ENCODE results near the gene SUFU. TPM values are rescaled to one million over a fixed set of nuclear protein-coding genes. Genes with fewer than 3 reads are reported as not detected.

SUFU gene
- total RNA-seq, 4 donors from 2014 or later, result 5.0 to 8.9 (median 6.8) TPM

DNA sequence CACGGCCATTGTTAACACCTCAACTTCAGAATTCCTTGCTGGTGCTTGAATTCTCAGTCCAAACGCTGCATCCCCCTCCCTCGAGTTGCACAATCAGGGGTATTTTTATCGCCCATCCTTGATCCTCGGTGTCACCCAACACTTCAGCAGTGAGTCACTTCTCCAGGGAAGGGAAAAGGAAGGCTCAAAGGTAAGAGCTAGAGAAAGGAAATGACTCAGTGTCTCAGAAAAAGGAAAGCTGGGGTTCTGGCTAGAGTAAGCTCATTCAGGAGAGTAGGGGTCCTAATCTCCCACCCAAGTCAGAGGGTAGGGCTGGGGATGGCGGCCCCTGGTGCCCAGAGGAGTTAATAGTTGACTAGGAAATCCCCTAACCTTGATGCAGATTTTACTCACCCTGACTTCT lies 100.7 kb downstream of the SUFU start:
- Histone ChIP-seq H3K27me3 (no peaks in the 10 kb centered on the region), H3K27ac (peak overlapping the region in 3 of 4 donors; percentile 55 to 92 (median 76)), H3K36me3 (peaks cover 0 to 77% (median 5%) of the 10 kb centered on the region in 3 donors), H3K4me3 (no peak overlapping the region), H3K4me1 (peaks cover 0 to 61% (median 40%) of the 10 kb centered on the region in 3 donors), H3K9me3 (no peaks in the 10 kb centered on the region)
- 27 to 31% methylated on average over 5 to 6 of the region's 6 CpGs for WGBS, 2 donors
- DNase-seq, result no peak
- intact Hi-C loops (cut with DNase I), result no loop called here
- no peak for TF ChIP-seq POLR2A (IDR thresholded peaks at IDR 0.05)
- no peak for TF ChIP-seq CTCF (IDR thresholded peaks at IDR 0.05)

- Histone ChIP-seq H3K4me3 (no peak overlapping the region), H3K9me3 (no peaks in the 10 kb centered on the region), H3K36me3 (peaks cover 0 to 64% (median 5%) of the 10 kb centered on the region in 3 donors), H3K4me1 (peaks cover 0 to 51% (median 28%) of the 10 kb centered on the region in 3 donors), H3K27me3 (no peaks in the 10 kb centered on the region), H3K27ac (peak overlapping the region in 2 of 4 donors; percentile 13 to 55)
- intact Hi-C loops (cut with DNase I), result no loop called here
- no peak for TF ChIP-seq POLR2A (IDR thresholded peaks at IDR 0.05)
- no peak for TF ChIP-seq CTCF (IDR thresholded peaks at IDR 0.05)
- no peak for DNase-seq
- 59 to 68% methylated on average over 4 of the region's 5 CpGs for WGBS, 2 donors
Measured at GRCh38 chr10:102605712-102606111, 101.9 kb downstream of the SUFU start.

DNA sequence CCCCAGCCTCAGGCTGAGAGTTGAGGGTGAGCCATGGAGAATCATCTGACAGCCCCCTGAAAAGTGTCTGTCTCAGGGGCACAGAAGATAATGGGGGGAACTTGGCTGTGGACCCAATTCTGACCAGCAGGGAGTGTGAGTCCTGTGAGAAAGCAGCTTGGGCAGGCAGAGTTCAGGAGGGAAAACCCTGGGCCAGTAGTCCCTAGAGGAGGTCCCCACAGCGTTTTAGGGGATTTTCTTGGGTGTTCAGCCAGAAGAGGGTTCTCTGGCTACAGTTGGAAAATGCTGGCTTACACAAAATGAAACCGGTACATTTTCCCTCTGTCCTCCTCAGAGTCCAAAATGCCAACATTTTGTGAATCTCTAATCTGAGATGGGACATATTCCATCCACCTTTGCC lies 104.7 kb downstream of the SUFU start:
- no peak for TF ChIP-seq CTCF (IDR thresholded peaks at IDR 0.05)
- TF ChIP-seq POLR2A (IDR thresholded peaks at IDR 0.05), result no peak
- intact Hi-C loops (cut with DNase I), result no loop called here
- peaks cover 0 to 42% (median 5%) of the 10 kb centered on the region in 3 donors for H3K36me3 ChIP-seq
- no peaks in the 10 kb centered on the region for H3K9me3 ChIP-seq
- peaks cover 4 to 54% (median 35%) of the 10 kb centered on the region in 3 donors for H3K4me1 ChIP-seq
- H3K4me3 ChIP-seq, result no peak overlapping the region
- no peaks in the 10 kb centered on the region for H3K27me3 ChIP-seq
- no peak for DNase-seq
- H3K27ac ChIP-seq, result no peak overlapping the region
- WGBS, 2 donors, result 78 to 96% methylated on average over 1 to 2 of the region's 2 CpGs

- Histone ChIP-seq H3K27me3 (no peaks in the 10 kb centered on the region), H3K27ac (peak overlapping the region in 2 of 4 donors; percentile 74 to 77)
- 81 to 93% methylated on average over 4 to 10 of the region's 10 CpGs for WGBS, 2 donors
Measured at GRCh38 chr10:102610441-102610887, 106.7 kb downstream of the SUFU start.

More at GRCh38 chr10:102610441-102610887, 106.7 kb downstream of the SUFU start:
- peaks cover 0 to 34% (median 5%) of the 10 kb centered on the region in 3 donors for H3K36me3 ChIP-seq
- no peaks in the 10 kb centered on the region for H3K9me3 ChIP-seq
- TF ChIP-seq CTCF (IDR thresholded peaks at IDR 0.05) (no peak), POLR2A (IDR thresholded peaks at IDR 0.05) (no peak)
- intact Hi-C loops (cut with DNase I), result no loop called here
- no peak for DNase-seq
- peaks cover 7 to 53% (median 36%) of the 10 kb centered on the region in 3 donors for H3K4me1 ChIP-seq
- H3K4me3 ChIP-seq, result no peak overlapping the region

Measured in esophagus squamous epithelium (tissue), 5 donors.